Inferior parietal cortex (tissue), 1 donor: ENCODE data around the gene CIBAR2.

Experiments
- DNase-seq: peaks from one replicate; pipeline ENCODE4 v3.0.0-alpha.2; 2016; ENCODE audit errors: extremely low spot score

Gene CIBAR2

DNA sequence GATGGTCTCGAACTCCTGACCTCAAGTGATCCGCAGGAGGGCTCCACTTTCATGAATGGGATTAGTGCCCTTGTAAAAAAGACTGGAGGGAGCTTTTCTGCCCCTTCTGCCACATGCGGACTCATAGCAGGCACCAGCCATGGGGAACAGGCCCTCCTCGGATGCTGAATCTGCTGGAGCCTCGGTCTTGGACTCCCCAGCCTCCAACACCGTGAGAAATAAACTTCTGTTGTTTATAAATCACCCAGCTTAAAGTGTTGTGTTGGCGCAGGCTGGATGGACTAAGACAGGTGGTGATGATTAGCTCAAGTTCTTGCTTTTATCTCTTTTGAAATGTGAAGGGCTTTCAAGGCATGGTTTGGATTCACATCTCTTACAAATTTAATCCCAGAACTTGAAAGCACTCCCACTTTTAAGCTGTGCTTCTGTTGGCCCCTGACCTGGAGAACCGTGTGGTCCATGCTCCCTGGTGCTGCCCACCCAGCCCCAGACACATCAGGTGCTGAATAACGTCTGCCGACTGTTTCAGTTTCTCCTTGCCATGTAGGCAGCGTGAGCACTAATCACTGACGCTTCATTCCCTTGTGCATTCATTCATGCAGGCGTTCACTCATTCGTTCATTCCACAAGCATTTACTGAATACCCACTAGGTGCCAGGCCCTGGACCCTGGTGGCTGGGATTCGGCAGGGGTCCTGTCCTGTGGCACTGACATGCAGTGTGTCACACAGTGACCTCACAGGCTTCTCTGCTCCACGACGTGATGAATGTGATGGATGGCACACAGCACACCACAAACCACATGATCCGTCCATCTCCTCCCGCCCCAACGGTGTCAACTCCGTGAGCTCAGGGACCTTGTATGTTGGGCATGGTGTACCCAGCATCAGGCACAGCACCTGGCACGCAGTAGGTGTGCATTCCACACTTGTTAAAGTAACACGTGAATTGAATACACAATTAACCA is 8.9 kb downstream of the CIBAR2 start:
- no peak for DNase-seq

DNA sequence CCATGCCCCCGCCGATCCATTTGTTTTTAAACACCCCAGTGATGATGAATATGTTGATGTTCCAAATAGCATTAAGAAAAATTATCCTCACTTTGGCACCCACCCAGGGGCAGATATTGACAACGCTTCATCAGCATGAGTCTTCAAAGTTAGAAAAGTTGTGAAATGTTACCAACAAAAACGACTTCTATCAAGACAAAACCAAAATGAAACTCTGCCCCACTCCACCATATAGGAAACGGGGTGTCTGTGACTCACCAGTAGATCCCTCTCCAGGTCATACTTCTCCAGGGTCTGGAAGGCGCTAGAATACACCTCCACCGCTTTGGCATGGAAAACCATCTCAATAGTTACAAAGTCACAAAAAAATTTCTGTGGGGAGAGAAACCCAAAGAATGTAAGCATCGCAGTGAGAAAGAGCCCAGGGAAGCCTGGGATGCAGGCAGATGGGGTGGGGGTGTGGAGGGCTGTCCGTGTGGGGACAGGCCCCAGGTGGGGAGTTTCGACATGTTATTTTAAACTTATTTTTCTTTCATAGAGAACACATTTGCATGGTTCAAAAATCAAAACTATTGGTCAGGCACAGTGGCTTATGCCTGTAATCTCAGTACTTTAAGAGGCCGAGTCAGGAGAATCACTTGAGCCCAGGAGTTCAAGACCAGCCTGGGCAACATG is 10.2 kb downstream of the CIBAR2 start:
- DNase-seq: no peak

GRCh38 chr16:85100265-85100664 is 12.0 kb downstream of the CIBAR2 start:
- DNase-seq: no peak

DNA sequence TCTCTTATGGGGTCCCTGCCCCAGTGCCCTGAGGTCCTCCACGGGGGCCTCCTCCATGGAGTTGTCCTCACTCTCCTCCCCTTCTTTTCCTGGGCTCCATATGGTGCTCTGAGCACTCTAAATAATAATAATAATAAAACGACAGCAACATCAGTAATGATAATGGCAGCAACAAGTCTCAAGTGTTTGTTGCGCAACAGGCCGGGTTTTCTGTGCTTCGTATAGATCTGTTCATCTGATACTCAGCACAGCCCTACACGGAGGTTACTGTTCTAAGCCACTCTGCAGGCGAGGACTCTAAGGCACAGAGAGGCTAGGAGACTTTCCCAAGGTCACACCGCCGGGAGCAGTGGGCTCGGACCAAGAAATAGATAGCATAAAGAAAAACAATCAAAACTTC is 13.7 kb downstream of the CIBAR2 start:
- no peak for DNase-seq

DNA sequence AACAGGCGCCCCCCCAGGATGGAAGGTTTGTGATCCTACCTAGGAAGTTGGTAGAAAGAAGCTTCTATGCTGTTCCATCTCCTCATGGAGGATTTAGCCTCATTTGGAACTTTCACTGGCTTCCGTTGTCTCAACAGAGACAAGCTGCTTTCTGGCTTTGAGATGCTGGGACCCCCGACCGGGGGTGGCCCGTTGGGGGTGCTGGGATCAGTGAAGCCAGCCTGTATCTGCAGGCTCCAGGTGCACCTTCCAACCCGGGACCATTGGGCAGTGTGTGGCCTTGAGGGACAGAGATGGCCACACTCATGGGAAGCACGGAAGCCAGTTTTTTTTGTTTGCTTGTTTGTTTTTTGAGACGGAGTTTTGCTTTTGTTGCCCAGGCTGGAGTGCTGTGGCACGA is 15.4 kb downstream of the CIBAR2 start:
- DNase-seq: no peak

DNA sequence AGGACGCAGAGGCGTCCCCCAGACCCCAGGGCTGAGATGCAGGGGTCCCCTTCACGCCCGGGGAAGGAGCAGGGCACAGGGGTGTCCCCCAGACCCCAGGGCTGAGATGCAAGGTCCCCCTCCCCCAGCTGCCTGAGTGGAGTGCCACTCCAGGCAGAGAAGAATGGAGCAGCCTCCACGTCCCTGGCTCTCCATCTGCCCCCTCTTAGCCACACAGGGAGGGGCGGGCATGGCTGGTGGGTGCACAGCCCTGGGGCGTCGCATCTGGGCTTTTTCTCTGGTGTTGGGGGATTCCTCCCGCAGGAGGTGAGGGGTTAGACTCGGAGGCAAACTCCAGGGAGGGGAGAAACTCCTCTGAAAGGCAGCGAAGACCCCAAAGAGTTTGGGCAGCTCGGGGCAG is 17.5 kb downstream of the CIBAR2 start:
- DNase-seq: no peak

DNA sequence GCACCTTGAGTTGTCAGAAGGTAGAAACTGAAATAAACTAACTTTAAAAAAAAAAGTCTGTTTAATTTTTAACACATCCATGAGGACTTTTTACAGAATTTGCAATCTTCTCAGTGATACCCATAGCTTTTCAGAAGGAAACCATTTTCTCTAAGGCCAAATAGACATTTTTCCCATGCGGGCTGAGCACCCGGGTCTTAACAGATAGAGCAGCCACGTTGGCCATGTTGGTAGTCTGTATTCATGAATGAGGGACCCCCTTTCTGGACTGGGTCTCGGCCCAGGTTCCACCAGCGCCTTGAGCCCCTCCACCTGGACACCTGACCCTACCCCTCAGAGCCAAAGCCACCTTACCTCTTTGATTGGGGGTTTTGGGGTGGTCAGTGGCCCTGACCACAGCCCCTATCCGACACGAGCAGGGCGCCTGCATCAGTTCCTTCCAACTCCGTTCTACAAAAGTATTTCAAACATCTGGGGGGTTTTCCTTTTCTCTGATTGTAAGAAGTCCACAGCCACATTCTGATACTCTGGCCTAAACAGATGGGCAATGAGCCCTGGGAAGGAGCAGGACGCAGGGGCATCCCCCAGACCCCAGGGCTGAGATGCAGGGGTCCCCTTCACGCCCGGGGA is 18.0 kb downstream of the CIBAR2 start:
- no peak for DNase-seq

DNA sequence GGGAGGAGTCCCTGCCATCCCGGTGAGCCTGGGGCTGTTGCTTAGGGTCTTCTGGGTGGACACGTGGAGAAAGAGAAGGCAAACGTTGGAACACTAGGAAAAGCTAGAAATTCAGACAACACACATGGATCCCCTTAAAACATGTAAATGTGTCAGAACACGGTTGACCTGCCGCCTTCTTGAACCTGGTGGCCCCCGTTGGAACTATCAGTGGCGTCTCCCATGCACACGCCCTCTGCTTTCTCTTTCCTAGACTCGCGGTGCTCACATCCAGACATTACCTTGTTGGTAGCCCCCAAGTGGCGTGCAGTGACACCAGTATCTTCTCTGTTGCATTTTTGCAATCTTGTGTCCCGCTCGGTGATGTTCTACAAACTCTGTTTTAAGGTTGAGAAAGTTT is 18.6 kb downstream of the CIBAR2 start:
- DNase-seq: no peak

DNA sequence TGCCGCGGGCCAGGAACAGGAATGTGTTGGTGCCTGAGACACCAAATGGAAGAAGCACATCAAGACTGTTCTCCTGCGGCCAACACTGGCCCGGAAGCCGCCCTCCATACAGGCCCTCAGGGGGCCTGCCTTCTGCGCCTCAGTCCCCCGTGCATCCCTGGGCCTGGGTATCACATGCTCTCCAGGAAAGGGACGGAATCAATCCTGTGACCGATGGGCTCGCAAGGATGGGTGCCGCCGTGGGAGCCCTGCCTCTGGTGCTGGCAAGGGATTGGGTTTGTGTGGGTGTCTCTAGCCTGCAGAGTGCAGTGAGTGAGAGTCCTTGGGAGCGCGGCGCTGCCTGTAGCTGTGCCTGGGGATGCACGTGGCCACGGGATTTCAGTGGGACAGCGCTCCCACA is 19.4 kb downstream of the CIBAR2 start:
- DNase-seq: no peak

DNA sequence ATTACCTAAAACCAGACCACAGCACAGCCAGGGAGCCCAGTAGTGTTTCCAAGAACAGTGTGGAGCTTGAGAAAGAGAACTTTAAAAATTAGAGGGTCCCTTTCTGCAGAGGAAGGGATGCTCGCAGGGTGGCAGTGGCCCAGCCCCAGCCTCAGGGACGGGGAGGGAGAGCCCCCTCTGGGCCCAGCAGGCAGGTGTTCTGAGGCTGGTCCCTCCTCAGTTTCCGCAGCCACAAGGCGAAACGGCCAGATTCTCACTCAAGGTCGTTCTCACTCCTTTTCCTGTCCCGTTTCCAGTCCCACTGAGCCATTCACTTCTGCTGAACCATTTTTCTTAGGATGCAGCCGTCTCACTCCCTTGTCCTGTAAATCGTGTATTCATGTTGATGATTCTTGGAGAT is 20.0 kb downstream of the CIBAR2 start:
- no peak for DNase-seq

- no peak for DNase-seq
Observed at GRCh38 chr16:85091522-85091910, 20.8 kb downstream of the CIBAR2 start.

DNA sequence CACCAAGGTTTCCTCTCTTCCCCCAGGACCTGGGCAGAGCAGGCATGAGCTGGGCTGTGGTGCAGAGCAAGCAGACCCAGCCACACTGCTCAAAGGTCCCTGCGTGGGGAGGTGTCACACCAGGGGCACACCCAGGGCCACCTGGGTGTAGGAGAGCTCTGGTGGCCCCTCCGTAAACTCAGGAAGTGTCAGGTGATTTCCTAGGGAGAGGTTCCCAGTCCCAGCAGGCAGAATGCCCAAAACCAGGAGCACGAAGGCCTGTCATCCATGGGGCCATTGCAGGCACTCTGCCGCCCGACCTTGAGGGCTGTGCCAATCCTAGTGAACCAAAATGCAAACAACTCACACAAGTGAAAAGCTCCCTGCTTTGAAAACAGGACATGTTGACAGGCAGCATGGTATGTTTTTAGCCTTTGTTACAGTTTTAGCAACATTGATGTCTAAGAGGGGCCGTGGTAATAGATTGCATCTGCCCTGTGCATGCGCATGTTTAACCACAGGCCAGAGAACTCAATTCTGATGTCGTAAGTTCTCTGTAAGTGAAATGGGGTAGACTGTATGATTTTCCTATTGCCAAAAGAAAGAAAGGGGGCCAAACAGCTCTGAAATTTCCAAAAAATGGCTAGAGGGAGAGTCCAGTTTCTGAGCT is 21.3 kb downstream of the CIBAR2 start:
- no peak for DNase-seq

DNA sequence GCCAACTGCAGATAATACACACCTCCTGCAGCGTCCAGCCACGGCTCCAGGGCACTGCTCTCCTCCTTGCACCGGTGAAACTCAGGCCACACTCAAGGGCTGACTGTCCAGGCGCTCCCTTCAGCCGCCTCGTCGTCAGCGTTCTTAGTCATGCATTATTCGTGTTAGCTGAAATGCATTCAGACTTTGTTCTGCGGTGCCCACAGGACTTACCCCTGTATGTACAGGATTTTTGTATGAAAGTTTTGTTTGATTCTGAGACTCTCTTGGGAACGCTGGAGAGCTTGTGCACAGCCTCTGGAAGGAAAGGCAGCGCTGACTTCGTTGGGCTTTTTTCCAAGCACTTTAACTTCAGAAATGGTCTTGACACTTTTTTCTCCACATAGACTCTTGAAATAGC is 22.1 kb downstream of the CIBAR2 start:
- DNase-seq: no peak

DNA sequence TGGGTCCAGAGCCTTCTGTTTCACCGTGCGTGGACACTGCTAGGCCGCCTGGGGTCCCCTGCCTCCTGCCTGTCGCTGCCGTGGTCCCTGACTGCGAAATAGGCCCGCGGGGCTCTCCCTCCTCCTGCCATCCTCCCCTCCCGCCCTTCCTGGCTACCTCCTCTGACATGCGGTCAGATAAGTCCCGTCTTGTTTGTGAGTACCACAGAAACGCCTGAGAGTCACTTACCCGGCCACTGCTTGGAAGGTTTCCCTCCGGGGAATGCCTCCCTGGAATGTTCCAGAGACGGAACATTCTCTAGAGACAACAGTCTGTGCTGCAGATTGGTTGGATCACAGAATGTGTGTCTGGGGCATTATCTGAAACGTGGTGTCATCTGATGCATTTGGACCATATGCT is 22.7 kb downstream of the CIBAR2 start:
- DNase-seq: no peak

GRCh38 chr16:85088570-85089199 is 23.6 kb downstream of the CIBAR2 start:
- no peak for DNase-seq

GRCh38 chr16:85087899-85088569 is 24.2 kb downstream of the CIBAR2 start:
- DNase-seq: no peak

DNA sequence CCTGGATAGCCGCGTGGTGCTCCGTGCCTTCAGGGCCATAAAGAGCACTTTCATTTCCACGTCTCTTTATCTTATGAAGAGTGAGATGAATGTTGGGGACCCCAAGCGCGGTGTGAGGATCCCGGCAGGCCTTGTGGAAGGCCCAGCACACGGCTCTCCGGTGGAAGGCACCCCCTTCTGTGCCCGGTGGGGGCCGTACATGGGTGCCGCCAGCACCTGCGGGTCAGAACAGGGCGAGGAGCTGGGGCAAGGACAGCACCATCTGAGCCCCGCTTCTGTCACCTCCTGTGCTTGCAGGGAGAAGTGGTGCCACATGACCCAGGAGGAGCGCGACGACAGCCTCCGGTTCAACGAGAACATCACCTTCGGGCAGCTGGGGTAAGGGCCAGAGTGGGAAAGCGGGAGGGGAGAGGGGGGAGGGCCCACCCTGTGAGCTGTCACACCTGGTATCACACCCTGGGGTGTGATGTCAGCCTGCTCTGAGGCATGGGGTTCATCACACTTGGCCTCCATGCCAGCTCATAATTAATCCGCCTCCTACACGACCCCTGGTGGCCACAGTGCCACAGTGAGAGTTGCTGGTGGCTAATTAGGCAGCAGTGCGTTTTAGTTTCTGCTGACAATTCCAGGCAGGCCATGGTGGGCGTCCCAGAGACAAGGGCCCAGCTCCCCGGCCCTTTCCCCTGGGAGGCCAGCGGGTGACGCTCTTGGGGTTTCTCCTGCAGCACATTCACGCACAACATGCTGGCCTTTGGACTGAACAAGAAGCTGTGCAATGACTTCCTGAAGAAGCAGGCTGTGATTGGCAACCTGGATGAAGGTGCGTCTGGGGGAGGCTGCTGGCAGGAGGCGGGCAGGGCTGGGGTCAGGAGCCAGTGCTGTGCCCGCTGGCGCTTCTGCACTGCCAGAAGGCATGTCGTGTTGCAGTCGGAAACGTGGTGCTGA is 25.7 kb downstream of the CIBAR2 start:
- peak; percentile 48 for DNase-seq

- no peak for DNase-seq
Observed at GRCh38 chr16:85085721-85086120, 26.6 kb downstream of the CIBAR2 start.

DNA sequence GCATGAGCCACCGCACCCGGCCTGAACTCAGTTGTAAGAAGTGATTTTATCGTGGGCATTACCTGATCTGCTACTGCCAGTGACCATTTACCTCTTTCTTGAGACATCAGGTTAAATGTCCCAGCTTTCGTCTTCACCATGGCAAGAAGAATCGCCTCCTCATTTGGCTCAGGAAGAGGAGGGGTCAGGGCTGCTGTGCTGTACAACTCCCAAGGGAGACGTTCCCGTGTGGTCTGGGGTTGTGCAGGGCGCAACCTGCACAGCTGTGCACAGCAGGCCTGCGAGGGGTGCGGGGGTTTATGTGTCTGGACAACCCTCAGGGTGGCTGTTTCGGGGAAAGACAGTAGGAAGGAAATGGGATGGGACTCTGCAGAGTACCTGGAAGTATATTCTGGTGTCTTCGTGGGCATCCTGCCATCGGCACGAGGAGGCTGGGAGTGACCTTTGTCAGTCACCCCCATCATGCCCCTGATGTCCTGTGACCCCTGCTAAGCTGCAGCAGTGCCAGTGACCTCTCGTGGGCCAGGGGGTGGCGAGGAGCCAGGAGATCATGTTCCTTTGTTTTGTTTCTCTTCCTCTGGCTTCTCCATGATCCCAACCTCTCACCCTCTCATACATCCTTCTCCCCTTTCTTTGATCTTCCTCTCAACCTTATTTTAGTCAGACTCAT is 27.3 kb downstream of the CIBAR2 start:
- no peak for DNase-seq
